Colonic mucosa (tissue), 4 donors: ENCODE measurements around the gene CDK8. TPM values are rescaled to one million over a fixed set of nuclear protein-coding genes. Genes with fewer than 3 reads are reported as not detected.

Experiments used
- DNase-seq: peaks from one replicate; pipeline ENCODE4 v3.0.0-alpha.2; 2020
- H3K27ac ChIP-seq: fragments of 200-600 bp; one replicate; pipeline ENCODE4 v1.8.0; 2021
- H3K27me3 ChIP-seq: fragments of 200-600 bp; one replicate; pipeline ENCODE4 v1.8.0; 2021
- H3K36me3 ChIP-seq: fragments of 200-600 bp; one replicate; pipeline ENCODE4 v1.8.0; 2021
- H3K4me1 ChIP-seq: fragments of 200-600 bp; one replicate; pipeline ENCODE4 v1.8.0; 2021; ENCODE audit warnings: mild to moderate bottlenecking
- H3K4me3 ChIP-seq: fragments of 200-600 bp; one replicate; pipeline ENCODE4 v1.8.0; 2021
- H3K9ac ChIP-seq, 2 donors: one replicate each; pipeline ENCODE4 v1.7.0; 2013; ENCODE audit warnings: control low read depth in 2 of 2, low read depth in 2 of 2, low read length in 2 of 2
- H3K9me3 ChIP-seq: fragments of 200-600 bp; one replicate; pipeline ENCODE4 v1.8.0; 2021
- intact Hi-C: fragments of 100-400 bp; cut with DNase I; formaldehyde crosslinking; loops from one replicate; pipeline ENCODE4 v1.14.1; 2022
- total RNA-seq, 2 donors: library from RNA; stranded (reverse); fragmentation: NEBNext Ultra II Directional in 1 of 2; extraction: Animal tissue kit (Norgen Biotek cat#: 25700) in 1 of 2; gene quantifications; one replicate each; pipeline ENCODE4 v1.2.1, GENCODE V29; 2021
- TF ChIP-seq, protein P1 (sequence below): fragments of 200-600 bp; IDR thresholded peaks from one replicate; pipeline ENCODE4 v1.8.0; 2022; ENCODE audit warnings: antibody characterized with exemption, mild to moderate bottlenecking
- donor health status: healthy.
- donor health status: DM: no; HTN: no; CAD: no.
- donor health status: DM: no; HTN: no; CAD: no.

Gene CDK8
- total RNA-seq, 2 donors from 2014 or later = 22.7 to 31.8 TPM

DNA sequence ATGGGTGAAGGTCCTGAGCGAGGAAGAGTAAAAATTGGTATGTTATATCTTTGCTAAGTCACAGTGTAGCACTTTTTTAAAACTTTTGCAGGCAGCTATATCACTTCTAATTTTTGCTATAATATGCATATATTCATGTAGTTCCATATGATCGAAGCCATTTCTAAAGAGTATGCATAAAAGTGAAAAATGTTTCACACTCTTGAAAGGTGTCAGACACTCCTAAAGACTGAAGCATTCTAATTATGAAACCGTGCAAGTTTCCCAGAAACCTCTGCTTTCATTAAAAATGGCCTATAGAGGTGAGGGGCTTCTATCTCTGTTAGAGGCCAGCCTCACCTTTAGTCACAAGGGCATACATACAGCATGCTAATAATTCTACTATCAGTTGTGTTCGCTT is 128.9 kb downstream of the CDK8 start:
- Histone ChIP-seq H3K9me3 (no peaks in the 10 kb centered on the region), H3K4me1 (no peaks in the 10 kb centered on the region), H3K9ac (no peak overlapping the region), H3K27me3 (no peaks in the 10 kb centered on the region), H3K27ac (no peak overlapping the region), H3K4me3 (no peak overlapping the region), H3K36me3 (no peaks in the 10 kb centered on the region)
- intact Hi-C loops = no loop called here
- TF ChIP-seq, protein P1, sequence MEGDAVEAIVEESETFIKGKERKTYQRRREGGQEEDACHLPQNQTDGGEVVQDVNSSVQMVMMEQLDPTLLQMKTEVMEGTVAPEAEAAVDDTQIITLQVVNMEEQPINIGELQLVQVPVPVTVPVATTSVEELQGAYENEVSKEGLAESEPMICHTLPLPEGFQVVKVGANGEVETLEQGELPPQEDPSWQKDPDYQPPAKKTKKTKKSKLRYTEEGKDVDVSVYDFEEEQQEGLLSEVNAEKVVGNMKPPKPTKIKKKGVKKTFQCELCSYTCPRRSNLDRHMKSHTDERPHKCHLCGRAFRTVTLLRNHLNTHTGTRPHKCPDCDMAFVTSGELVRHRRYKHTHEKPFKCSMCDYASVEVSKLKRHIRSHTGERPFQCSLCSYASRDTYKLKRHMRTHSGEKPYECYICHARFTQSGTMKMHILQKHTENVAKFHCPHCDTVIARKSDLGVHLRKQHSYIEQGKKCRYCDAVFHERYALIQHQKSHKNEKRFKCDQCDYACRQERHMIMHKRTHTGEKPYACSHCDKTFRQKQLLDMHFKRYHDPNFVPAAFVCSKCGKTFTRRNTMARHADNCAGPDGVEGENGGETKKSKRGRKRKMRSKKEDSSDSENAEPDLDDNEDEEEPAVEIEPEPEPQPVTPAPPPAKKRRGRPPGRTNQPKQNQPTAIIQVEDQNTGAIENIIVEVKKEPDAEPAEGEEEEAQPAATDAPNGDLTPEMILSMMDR = no peak
- no peak for DNase-seq

DNA sequence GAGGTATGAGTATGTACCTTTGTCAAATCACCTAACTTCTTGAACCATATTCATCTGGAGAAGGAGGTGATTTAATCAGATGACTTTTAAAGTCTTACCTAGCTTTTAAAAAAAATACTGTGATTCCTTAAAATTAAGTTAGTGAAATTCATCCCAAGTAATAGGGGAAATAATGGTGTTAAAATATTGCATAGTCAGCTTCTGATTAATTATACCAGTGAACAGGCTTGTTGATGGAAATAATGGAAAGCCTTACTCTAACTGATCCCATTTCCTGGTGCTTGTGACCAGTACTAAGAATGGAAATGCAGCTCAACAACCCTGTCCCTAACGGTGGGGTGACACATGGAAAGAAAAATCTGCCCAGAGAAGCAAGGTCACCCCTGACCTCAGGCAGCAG is 130.7 kb downstream of the CDK8 start:
- TF ChIP-seq, protein P1 = no peak
- Histone ChIP-seq H3K27me3 (no peaks in the 10 kb centered on the region), H3K27ac (no peak overlapping the region), H3K36me3 (no peaks in the 10 kb centered on the region), H3K9me3 (no peaks in the 10 kb centered on the region), H3K4me3 (no peak overlapping the region), H3K9ac (no peak overlapping the region), H3K4me1 (no peaks in the 10 kb centered on the region)
- intact Hi-C loops = no loop called here
- DNase-seq = no peak

DNA sequence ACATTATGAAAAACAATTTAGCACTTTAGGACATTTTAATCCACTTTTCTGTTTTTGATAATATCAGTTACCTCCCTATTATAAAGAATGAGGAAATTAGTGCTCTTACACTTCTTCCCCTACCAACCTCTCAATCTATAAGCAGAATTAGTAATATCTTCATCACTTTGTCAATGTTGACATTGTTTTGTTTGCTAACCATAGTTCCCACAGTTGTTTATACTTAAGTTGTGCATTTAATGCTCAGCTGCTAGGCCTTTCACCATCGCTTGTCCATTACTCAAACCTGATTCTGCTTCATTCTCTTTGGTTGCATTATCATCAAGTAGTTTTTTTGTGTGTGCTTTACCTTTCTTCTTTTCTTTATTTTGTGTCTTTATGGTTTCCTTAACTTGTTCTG is 132.1 kb downstream of the CDK8 start:
- Histone ChIP-seq H3K9ac (no peak overlapping the region), H3K4me3 (no peak overlapping the region), H3K27ac (no peak overlapping the region), H3K9me3 (no peaks in the 10 kb centered on the region), H3K27me3 (no peaks in the 10 kb centered on the region), H3K4me1 (no peaks in the 10 kb centered on the region), H3K36me3 (no peaks in the 10 kb centered on the region)
- intact Hi-C loops = no loop called here
- TF ChIP-seq, protein P1 = no peak
- DNase-seq = no peak

DNA sequence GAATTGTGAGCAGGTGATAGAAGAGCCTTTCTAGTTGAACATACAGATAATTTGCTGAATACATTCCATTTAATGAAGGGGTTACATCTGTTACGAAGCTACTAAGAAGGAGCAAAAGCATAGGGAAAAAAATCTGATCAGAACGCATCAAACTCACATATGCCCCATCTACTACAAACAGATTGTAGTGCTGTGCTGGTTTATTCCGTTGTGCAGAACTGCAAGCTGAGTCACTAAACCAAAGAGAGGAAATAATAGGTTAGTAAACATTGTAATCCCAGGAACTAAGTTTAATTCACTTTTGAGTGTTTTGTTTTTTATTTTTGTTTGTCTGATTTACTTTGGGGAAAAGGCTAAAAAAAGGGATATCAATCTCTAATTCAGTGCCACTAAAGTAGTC is 136.3 kb downstream of the CDK8 start:
- H3K27me3 ChIP-seq = no peaks in the 10 kb centered on the region
- H3K4me3 ChIP-seq = no peak overlapping the region
- H3K4me1 ChIP-seq = no peaks in the 10 kb centered on the region
- H3K27ac ChIP-seq = no peak overlapping the region
- no peak for DNase-seq
- no peaks in the 10 kb centered on the region for H3K36me3 ChIP-seq
- TF ChIP-seq, protein P1 = no peak
- no peaks in the 10 kb centered on the region for H3K9me3 ChIP-seq
- intact Hi-C loops = no loop called here
- no peak overlapping the region for H3K9ac ChIP-seq

GRCh38 chr13:26400545-26400944 is 146.6 kb downstream of the CDK8 start:
- intact Hi-C loops = no loop called here
- Histone ChIP-seq H3K9ac (no peak overlapping the region), H3K9me3 (no peaks in the 10 kb centered on the region), H3K36me3 (no peaks in the 10 kb centered on the region), H3K27me3 (no peaks in the 10 kb centered on the region), H3K4me3 (no peak overlapping the region), H3K27ac (no peak overlapping the region), H3K4me1 (no peaks in the 10 kb centered on the region)
- TF ChIP-seq, protein P1 = no peak
- no peak for DNase-seq

DNA sequence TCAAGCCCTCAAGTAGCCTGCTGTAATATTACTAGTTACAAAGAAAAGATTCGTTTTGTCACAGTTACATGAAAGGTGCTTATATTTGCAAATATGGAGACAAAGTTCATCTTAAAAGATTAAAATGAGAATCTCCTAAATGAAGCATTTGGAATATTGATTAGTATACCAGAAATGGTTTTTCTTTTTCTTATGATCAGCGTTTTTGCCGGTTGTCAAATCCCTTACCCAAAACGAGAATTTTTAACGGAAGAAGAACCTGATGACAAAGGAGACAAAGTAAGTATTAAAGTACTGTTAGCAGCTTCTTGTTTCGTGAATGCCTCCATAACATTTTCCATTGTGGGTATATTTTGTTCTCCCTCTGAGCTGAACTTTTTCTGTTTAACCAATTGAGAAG is 147.1 kb downstream of the CDK8 start:
- H3K27me3 ChIP-seq = no peaks in the 10 kb centered on the region
- H3K4me1 ChIP-seq = no peaks in the 10 kb centered on the region
- H3K36me3 ChIP-seq = no peaks in the 10 kb centered on the region
- H3K27ac ChIP-seq = no peak overlapping the region
- intact Hi-C loops = no loop called here
- no peak for DNase-seq
- H3K9ac ChIP-seq = no peak overlapping the region
- H3K9me3 ChIP-seq = no peaks in the 10 kb centered on the region
- TF ChIP-seq, protein P1 = no peak
- no peak overlapping the region for H3K4me3 ChIP-seq
